Stimulated activated CD8-positive, alpha-beta memory T cell treated with anti-CD3 and anti-CD28 coated beads, Interleukin-15, amount 100 ng/mL, for 4 hours (primary cell): ENCODE measurements around the gene HORMAD2.
"Not testable (repeated sequence)": the region's sequence is repeated elsewhere in the genome, so short reads cannot be mapped to it uniquely, and the experiment has no call there.

ENCODE experiments used
- DNase-seq, 2 donors: peaks; one replicate each; pipeline ENCODE4 v3.0.0-alpha.2; 2020; ENCODE audit warnings: low read depth in 2 of 2

HORMAD2 gene

GRCh38 chr22:30056015-30056414 is 24.2 kb upstream of the HORMAD2 start:
- no peak for DNase-seq

- DNase-seq, result no peak
Measured at GRCh38 chr22:30057375-30057774, 22.9 kb upstream of the HORMAD2 start.

- DNase-seq, result not testable (repeated sequence)
Measured at GRCh38 chr22:30059346-30060020, 20.8 kb upstream of the HORMAD2 start.

- DNase-seq, result not testable (repeated sequence)
Measured at GRCh38 chr22:30061094-30061493, 19.2 kb upstream of the HORMAD2 start.

GRCh38 chr22:30062259-30062658 is 18.0 kb upstream of the HORMAD2 start:
- no peak for DNase-seq

GRCh38 chr22:30062950-30063349 is 17.3 kb upstream of the HORMAD2 start:
- no peak for DNase-seq

GRCh38 chr22:30064172-30064571 is 16.1 kb upstream of the HORMAD2 start:
- DNase-seq, result no peak

- DNase-seq, result no peak
Measured at GRCh38 chr22:30073743-30074142, 6.5 kb upstream of the HORMAD2 start.

- no peak for DNase-seq
Measured at GRCh38 chr22:30074147-30074546, 6.1 kb upstream of the HORMAD2 start.

GRCh38 chr22:30074994-30075393 is 5.3 kb upstream of the HORMAD2 start:
- no peak for DNase-seq

- DNase-seq, result no peak
Measured at GRCh38 chr22:30077279-30077880, 2.9 kb upstream of the HORMAD2 start.

GRCh38 chr22:30078320-30079311 is 1.6 kb upstream of the HORMAD2 start:
- DNase-seq, result no peak

GRCh38 chr22:30080805-30081204 is 541 bp downstream of the HORMAD2 start:
- no peak for DNase-seq

- DNase-seq, result no peak
Measured at GRCh38 chr22:30086496-30086895, 6.2 kb downstream of the HORMAD2 start.

- DNase-seq, result not testable (repeated sequence)
Measured at GRCh38 chr22:30087037-30087436, 6.8 kb downstream of the HORMAD2 start.

- DNase-seq, result no peak
Measured at GRCh38 chr22:30087611-30088010, 7.3 kb downstream of the HORMAD2 start.

- no peak for DNase-seq
Measured at GRCh38 chr22:30088468-30088867, 8.2 kb downstream of the HORMAD2 start.

- no peak for DNase-seq
Measured at GRCh38 chr22:30089655-30089974, 9.4 kb downstream of the HORMAD2 start.

GRCh38 chr22:30092686-30093085 is 12.4 kb downstream of the HORMAD2 start:
- no peak for DNase-seq

GRCh38 chr22:30094804-30095203 is 14.5 kb downstream of the HORMAD2 start:
- DNase-seq, result no peak

GRCh38 chr22:30097861-30098260 is 17.6 kb downstream of the HORMAD2 start:
- no peak for DNase-seq

- not testable (repeated sequence) for DNase-seq
Measured at GRCh38 chr22:30100770-30101169, 20.5 kb downstream of the HORMAD2 start.
